Medulla oblongata (tissue), 1 donor: ENCODE results near the gene UNC45B.
"Not testable (repeated sequence)": the region's sequence is repeated elsewhere in the genome, so short reads cannot be mapped to it uniquely, and the experiment has no call there.

ENCODE experiments used
- DNase-seq: peaks from one replicate; pipeline ENCODE4 v3.0.0-alpha.2; 2015; ENCODE audit errors: extremely low spot score

UNC45B gene

GRCh38 chr17:35217107-35217506, 69.5 kb downstream of the UNC45B start:
- no peak for DNase-seq

GRCh38 chr17:35218915-35219314, 71.3 kb downstream of the UNC45B start:
- DNase-seq, result peak; percentile 9

- DNase-seq, result no peak
Measured at GRCh38 chr17:35222452-35222851, 74.8 kb downstream of the UNC45B start.

GRCh38 chr17:35224436-35224835, 76.8 kb downstream of the UNC45B start:
- DNase-seq, result no peak

GRCh38 chr17:35227546-35227945, 79.9 kb downstream of the UNC45B start:
- DNase-seq, result no peak

GRCh38 chr17:35229638-35230037, 82.0 kb downstream of the UNC45B start:
- DNase-seq, result no peak

GRCh38 chr17:35234315-35234714, 86.7 kb downstream of the UNC45B start:
- DNase-seq, result not testable (repeated sequence)

- no peak for DNase-seq
Measured at GRCh38 chr17:35235289-35235688, 87.7 kb downstream of the UNC45B start.

GRCh38 chr17:35235917-35236316, 88.3 kb downstream of the UNC45B start:
- DNase-seq, result no peak

GRCh38 chr17:35236821-35237220, 89.2 kb downstream of the UNC45B start:
- no peak for DNase-seq

GRCh38 chr17:35238821-35239220, 91.2 kb downstream of the UNC45B start:
- no peak for DNase-seq
